ENCODE measurements around the gene CALU. TPM values are rescaled to one million over a fixed set of nuclear protein-coding genes. Genes with fewer than 3 reads are reported as not detected.
A peak's percentile ranks its signal among the peaks of the same experiment; 100 is the strongest.

CALU gene
- total RNA-seq, 4 donors from 2014 or later, result 32.4 to 44.1 (median 36.7) TPM

DNA sequence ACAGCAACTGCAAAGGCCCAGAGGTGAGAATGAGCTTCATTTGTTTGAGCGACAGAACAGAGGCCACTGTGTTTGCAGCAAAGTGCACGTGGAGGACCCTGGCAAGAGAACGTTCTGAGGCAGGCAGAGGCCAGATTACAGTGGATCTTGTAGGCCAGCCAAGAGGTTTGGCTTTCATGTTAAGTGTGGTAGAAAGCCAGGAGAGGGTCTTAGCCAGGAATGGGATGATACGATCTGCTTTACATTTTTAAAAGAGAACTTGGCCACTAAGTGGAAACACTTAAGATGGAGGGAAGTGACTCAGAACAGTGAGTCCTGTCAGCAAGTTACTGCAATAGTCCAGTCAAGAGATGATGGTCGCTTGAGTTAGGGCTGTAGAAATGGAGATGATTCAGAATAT, 57.2 kb downstream of the CALU start:
- Histone ChIP-seq H3K4me3 (no peak overlapping the region), H3K27ac (no peak overlapping the region), H3K9me3 (no peaks in the 10 kb centered on the region), H3K4me1 (peaks cover 18% of the 10 kb centered on the region), H3K36me3 (no peaks in the 10 kb centered on the region), H3K27me3 (no peaks in the 10 kb centered on the region)
- peak in 1 of 2 donors; percentile 5 for DNase-seq (ENCODE audit: low spot score in 2 of 2)
- WGBS, result 45% methylated on average over 5 of the region's 5 CpGs
- no peak for TF ChIP-seq POLR2AphosphoS5 (IDR thresholded peaks at IDR 0.05)
- no peak for TF ChIP-seq EP300 (IDR thresholded peaks at IDR 0.05)
- no peak for TF ChIP-seq POLR2A (IDR thresholded peaks at IDR 0.05)
- TF ChIP-seq, protein P1, sequence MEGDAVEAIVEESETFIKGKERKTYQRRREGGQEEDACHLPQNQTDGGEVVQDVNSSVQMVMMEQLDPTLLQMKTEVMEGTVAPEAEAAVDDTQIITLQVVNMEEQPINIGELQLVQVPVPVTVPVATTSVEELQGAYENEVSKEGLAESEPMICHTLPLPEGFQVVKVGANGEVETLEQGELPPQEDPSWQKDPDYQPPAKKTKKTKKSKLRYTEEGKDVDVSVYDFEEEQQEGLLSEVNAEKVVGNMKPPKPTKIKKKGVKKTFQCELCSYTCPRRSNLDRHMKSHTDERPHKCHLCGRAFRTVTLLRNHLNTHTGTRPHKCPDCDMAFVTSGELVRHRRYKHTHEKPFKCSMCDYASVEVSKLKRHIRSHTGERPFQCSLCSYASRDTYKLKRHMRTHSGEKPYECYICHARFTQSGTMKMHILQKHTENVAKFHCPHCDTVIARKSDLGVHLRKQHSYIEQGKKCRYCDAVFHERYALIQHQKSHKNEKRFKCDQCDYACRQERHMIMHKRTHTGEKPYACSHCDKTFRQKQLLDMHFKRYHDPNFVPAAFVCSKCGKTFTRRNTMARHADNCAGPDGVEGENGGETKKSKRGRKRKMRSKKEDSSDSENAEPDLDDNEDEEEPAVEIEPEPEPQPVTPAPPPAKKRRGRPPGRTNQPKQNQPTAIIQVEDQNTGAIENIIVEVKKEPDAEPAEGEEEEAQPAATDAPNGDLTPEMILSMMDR (IDR thresholded peaks at IDR 0.05), result no peak

DNA sequence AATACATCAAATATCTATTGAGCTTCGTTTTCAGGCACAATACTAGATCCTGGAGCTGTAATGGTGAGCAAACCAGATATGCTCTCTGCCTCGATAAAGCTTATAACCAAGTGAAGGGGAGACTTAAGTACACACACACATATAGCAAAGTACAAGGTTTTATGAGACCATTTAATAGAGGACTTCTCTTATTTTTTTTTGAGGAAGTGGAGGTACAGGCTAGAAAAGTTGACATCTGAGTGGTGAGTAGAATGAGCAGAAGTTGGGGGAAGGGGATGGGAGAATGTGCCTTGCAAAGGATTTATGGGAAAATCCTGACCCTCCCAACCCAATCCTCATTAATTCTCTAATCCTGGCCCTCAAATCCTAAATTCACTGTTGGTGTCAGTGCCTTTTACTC, 60.3 kb downstream of the CALU start:
- H3K27ac ChIP-seq, result no peak overlapping the region
- no peak for DNase-seq (ENCODE audit: low spot score in 2 of 2)
- H3K9me3 ChIP-seq, result no peaks in the 10 kb centered on the region
- no peaks in the 10 kb centered on the region for H3K4me1 ChIP-seq
- H3K4me3 ChIP-seq, result no peak overlapping the region
- H3K36me3 ChIP-seq, result no peaks in the 10 kb centered on the region
- TF ChIP-seq POLR2AphosphoS5 (IDR thresholded peaks at IDR 0.05), result no peak
- WGBS, result 88% methylated on average over 2 of the region's 2 CpGs
- no peaks in the 10 kb centered on the region for H3K27me3 ChIP-seq

DNA sequence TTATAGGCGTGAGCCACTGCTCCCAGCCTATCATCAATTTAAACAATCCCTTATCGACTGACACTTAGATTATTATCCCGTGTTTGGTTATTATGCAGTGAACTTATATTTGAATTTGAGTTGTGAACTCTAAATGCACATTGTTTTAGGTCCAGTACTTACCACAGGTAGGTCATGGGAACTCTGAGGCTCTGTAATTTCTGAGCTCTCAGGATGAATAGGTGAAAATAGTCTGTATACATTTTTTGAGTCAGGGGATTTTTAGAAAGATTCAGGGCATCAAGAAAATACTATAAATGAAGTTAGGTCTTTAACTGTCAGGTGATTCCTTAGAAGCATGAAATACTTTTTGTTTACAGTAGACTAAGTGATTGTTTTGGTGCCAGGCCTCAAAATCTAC, 61.4 kb downstream of the CALU start:
- Histone ChIP-seq H3K27me3 (no peaks in the 10 kb centered on the region), H3K36me3 (no peaks in the 10 kb centered on the region), H3K4me1 (no peaks in the 10 kb centered on the region), H3K27ac (no peak overlapping the region), H3K4me3 (no peak overlapping the region), H3K9me3 (no peaks in the 10 kb centered on the region)
- WGBS, result 94% methylated on average over 3 of the region's 3 CpGs
- TF ChIP-seq POLR2A (IDR thresholded peaks at IDR 0.05), result no peak
- TF ChIP-seq EP300 (IDR thresholded peaks at IDR 0.05), result no peak
- no peak for TF ChIP-seq POLR2AphosphoS5 (IDR thresholded peaks at IDR 0.05)
- TF ChIP-seq, protein P1 (IDR thresholded peaks at IDR 0.05), result no peak
- DNase-seq (ENCODE audit: low spot score in 2 of 2), result no peak

DNA sequence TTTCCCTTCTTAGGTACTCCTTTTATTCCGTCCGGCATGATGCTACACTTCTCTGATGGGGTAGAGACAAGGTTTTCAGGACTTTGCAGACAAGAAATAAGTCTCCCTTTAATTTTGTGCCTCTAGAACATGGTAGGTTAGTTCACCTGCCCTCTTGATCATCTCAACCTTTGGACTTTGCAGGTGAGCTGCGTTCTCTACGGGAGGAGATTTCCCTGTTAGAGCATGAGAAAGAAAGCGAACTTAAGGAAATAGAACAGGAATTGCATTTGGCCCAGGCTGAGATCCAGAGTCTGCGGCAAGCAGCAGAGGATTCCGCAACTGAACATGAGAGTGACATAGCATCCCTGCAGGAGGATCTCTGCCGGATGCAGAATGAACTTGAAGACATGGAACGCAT, 61.8 kb downstream of the CALU start:
- Histone ChIP-seq H3K27me3 (no peaks in the 10 kb centered on the region), H3K27ac (no peak overlapping the region), H3K4me1 (no peaks in the 10 kb centered on the region), H3K36me3 (peaks cover 4% of the 10 kb centered on the region), H3K9me3 (no peaks in the 10 kb centered on the region), H3K4me3 (no peak overlapping the region)
- DNase-seq (ENCODE audit: low spot score in 2 of 2), result no peak
- 94% methylated on average over 9 of the region's 9 CpGs for WGBS
- TF ChIP-seq, protein P1 (IDR thresholded peaks at IDR 0.05), result no peak
- no peak for TF ChIP-seq POLR2A (IDR thresholded peaks at IDR 0.05)
- no peak for TF ChIP-seq POLR2AphosphoS5 (IDR thresholded peaks at IDR 0.05)
- TF ChIP-seq EP300 (IDR thresholded peaks at IDR 0.05), result no peak

DNA sequence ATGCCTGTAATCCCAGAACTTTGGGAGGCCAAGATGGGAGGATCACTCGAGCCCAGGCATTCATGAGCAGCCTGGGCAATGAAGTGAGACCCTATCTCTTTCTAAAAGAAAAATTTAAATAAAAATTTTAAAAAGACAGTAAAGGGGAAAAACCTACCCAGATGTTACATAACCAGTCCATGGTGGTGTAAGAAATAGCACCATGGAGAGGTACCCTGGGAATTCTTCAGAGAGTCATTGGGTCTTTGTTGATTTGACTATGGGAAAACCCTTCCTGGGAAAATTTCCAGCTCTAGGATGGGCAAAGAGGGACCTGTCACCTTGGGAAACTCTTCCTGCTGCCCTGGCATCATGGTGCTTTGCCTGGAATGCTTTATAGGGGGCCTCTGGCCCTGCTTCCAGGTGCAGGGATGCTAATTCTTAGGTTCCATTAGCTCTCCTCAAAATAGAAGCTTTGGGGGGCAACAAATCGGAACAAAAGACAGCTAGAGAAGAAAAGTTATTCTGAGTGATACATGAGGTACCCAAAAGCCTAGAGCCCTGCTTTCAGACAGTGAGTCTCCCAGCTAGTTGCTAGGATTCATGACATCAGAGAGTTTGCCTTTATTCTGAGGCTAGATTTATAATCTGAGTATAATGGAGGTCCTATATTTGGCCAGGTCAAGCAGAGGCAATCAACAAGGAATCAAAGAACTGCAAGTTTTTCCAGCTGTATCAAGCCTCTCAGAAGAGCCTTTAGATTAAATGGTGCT, 62.7 kb downstream of the CALU start:
- Histone ChIP-seq H3K9me3 (no peaks in the 10 kb centered on the region), H3K27ac (no peak overlapping the region), H3K4me1 (no peaks in the 10 kb centered on the region), H3K36me3 (peaks cover 6% of the 10 kb centered on the region), H3K4me3 (no peak overlapping the region), H3K27me3 (no peaks in the 10 kb centered on the region)
- DNase-seq (ENCODE audit: low spot score in 2 of 2), result no peak
- 92% methylated on average over 2 of the region's 2 CpGs for WGBS
- TF ChIP-seq, protein P1 (IDR thresholded peaks at IDR 0.05), result no peak
- TF ChIP-seq POLR2AphosphoS5 (IDR thresholded peaks at IDR 0.05), result no peak
- no peak for TF ChIP-seq POLR2A (IDR thresholded peaks at IDR 0.05)
- no peak for TF ChIP-seq EP300 (IDR thresholded peaks at IDR 0.05)

Data from suprapubic skin (tissue), 4 donors.